GM12873 (cell line): Measurements from ENCODE around the gene RSPH1.

Experiments used
- CTCF ChIP-seq: IDR thresholded peaks from 2 replicates; pipeline ENCODE4 v1.5.1; 2012; ENCODE audit warnings: low read depth, mild to moderate bottlenecking, moderate library complexity, low read length, control low read depth; ENCODE audit not compliant: insufficient read depth; ENCODE audit errors: missing control alignments

RSPH1 gene

GRCh38 chr21:42536601-42537000 lies 40.6 kb upstream of the RSPH1 start:
- TF ChIP-seq CTCF: no peak

GRCh38 chr21:42535602-42536171 lies 39.7 kb upstream of the RSPH1 start:
- TF ChIP-seq CTCF: no peak

GRCh38 chr21:42534421-42535378 lies 38.7 kb upstream of the RSPH1 start:
- TF ChIP-seq CTCF: no peak

GRCh38 chr21:42533963-42534355 lies 37.9 kb upstream of the RSPH1 start:
- no peak for TF ChIP-seq CTCF

GRCh38 chr21:42533306-42533962 lies 37.4 kb upstream of the RSPH1 start:
- TF ChIP-seq CTCF: no peak

- TF ChIP-seq CTCF: no peak
These were observed 36.6 kb upstream of the RSPH1 start for GRCh38 chr21:42532466-42533181.
